Activated gamma-delta T cell treated with Interleukin-2 at 50 U/mL for 16 hours (primary cell): Measurements from ENCODE around the gene PCED1B.
"Not testable (repeated sequence)": the region's sequence is repeated elsewhere in the genome, so short reads cannot be mapped to it uniquely, and the experiment has no call there.

Source experiments
- DNase-seq: peaks from one replicate; pipeline ENCODE4 v3.0.0-alpha.2; 2020

PCED1B gene

GRCh38 chr12:47091009-47091408, 11.6 kb downstream of the PCED1B start:
- no peak for DNase-seq

- DNase-seq, result no peak
Observed at GRCh38 chr12:47094804-47095203, 15.4 kb downstream of the PCED1B start.

- DNase-seq, result no peak
Observed at GRCh38 chr12:47095446-47096236, 16.2 kb downstream of the PCED1B start.

DNA sequence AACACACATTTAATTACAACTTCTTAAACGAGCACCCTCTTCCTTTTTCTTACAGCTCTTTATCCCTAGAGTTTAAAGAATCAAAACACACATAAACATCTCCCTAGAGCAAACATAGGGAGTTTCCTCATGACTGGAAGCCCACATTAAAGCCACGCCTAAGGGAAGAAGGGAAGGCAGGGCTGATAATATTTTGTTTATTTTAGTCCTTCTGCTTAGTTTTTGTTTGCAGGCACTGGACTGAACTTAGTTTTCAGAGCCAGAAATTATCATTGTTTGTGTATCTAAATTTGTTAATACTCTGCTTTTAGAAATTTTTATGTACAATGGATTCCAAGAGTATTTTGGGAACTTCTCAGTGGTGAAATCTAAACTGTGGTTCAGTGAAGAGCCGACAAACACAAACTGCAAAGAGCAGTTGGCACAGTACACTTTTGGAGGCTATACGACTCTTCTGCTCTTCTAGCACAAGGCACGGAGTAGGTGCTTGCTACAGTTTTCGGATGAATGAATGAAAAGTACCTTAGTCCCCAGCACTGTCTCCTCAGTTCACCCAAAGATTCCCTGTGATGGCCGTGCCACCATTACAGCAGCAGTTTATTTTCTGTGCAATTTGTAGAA, 18.0 kb downstream of the PCED1B start:
- DNase-seq, result no peak

DNA sequence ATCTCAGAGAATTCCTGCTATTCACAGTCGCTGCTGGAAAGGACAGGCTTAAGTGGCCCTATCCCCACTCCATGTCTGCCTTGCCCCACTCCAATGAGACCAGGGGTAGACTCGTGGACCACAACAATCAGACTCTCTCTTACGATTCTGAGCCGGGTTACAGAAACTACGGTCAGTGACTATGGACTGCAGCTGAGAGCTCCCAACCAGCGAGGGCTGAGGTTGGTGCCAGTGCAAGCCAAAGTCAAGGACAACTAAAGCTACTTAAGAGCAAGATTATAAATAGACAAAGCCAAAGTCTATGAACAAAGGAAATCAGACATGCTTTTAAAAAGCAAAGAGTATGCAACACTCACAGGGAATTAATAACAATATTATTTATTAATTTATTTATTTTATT, 18.7 kb downstream of the PCED1B start:
- DNase-seq, result no peak

DNA sequence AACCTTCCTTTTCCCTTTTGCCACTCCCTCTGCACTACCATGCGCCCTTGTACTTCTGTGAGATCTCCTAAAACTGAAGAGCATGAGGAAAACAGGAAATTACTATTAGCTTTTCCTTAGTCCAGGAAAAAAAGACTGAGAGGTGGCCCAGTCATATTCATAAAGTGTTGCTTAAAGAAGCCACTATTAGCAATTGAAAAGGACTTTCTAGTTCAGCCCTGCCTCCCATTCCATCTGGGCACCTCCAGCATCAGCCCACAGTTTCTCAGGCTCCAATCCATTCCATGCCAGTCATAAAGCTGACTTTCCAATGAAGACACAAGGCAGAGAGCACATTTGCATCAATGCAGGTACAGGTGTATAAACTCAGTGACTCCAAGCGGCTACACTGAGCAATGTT, 20.2 kb downstream of the PCED1B start:
- no peak for DNase-seq

- DNase-seq, result no peak
Observed at GRCh38 chr12:47100160-47100559, 20.7 kb downstream of the PCED1B start.

- no peak for DNase-seq
Observed at GRCh38 chr12:47102406-47102805, 23.0 kb downstream of the PCED1B start.

GRCh38 chr12:47102845-47103651, 23.6 kb downstream of the PCED1B start:
- no peak for DNase-seq

GRCh38 chr12:47105914-47106674, 26.7 kb downstream of the PCED1B start:
- no peak for DNase-seq

GRCh38 chr12:47107446-47107845, 28.0 kb downstream of the PCED1B start:
- DNase-seq, result no peak

GRCh38 chr12:47107926-47108325, 28.5 kb downstream of the PCED1B start:
- DNase-seq, result no peak

DNA sequence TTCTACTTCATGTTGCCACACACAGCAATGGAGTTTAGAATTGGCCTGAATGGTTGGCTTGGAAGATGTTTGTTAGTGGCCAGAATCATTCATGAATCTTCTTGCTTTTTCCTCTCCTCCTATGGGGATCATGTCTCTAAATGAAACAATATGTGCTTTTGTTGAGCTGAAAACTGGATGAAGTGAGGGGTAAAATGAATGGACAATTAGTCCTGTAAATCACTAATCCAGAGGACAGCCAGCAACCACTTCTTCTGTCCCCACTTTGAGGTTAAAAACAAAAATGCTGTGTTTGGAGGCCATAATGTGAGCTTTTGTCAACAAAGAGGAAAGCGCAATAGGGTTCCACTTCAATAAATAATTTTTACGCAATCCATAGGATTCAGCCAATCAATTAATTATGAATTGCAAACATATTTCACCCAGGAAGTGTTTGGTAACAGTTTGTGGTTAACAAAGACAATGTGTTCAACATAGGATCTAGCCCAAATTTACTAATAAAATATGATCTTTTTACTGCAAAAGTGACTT, 30.7 kb downstream of the PCED1B start:
- no peak for DNase-seq

DNA sequence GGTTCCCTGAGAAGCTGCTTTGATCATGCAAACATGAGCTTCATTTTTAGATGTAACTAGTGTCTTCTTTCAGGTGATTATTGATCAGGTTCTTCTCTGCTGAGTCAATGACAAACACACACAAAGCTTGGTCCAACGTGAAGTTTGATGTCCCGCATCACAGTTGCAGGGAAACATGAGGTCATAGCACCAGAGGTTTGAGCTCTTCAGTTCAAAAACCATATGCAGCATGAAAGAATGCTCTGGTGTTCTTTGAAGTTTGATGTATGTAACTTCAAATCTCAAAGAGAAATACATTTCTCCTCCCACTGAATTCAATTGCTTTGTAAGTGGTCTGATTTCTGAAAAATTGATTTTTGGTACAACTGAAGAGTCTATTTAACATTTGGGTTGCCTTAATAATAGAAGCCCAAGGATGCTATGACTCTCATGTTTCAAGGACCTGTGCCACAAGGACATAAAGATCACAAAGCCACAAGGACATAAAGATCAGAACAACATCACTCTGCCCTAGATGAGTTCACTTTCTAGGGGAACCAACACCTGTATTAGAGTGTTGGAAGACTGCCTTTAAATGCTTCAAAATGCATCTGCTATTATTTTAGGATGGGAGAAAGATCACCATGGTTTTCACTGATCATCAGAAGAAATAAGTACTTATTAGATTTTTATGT, 31.4 kb downstream of the PCED1B start:
- DNase-seq, result no peak

GRCh38 chr12:47111392-47111778, 32.0 kb downstream of the PCED1B start:
- DNase-seq, result no peak

DNA sequence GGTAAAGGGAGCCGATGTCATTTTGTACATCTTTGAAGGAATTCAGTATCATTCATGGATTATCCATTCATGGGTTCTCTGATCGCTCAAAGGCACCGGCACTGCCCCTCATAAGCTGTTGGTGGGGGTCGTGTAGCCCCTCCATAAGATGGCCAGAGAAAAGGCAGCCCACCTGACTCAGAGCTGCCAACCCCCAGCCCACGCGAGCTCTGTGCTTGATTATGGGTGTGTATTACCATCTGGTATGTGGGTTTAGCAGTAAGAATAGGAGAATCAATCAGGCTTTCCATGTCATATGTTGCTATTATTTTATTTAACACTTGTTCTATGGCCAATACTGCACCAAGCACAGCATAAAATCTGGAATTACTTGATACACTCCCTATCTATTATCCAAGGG, 32.4 kb downstream of the PCED1B start:
- DNase-seq, result no peak

- DNase-seq, result no peak
Observed at GRCh38 chr12:47112679-47113078, 33.3 kb downstream of the PCED1B start.

DNA sequence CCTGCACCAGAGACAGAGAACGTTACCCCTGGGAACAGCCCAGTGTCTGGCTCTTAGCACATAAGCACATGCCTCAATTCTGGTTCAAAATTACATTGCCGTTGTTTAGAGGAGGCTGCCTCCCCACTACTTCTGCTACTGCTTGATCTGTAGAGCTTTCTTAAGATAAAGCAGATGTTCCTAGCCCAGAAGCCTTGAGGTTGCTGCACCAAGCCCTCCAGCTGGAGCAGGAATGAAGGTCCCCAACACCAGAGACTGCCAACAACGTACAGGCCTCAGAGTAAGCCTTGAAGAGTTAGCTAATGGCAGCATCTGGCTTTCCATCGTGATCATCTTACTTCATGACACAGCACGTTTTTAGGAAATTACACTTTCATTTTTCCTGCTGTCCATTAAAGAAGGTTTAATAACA, 35.1 kb downstream of the PCED1B start:
- DNase-seq, result no peak

- not testable (repeated sequence) for DNase-seq
Observed at GRCh38 chr12:47117305-47117704, 37.9 kb downstream of the PCED1B start.

GRCh38 chr12:47120736-47121135, 41.3 kb downstream of the PCED1B start:
- no peak for DNase-seq

- DNase-seq, result no peak
Observed at GRCh38 chr12:47121146-47121545, 41.7 kb downstream of the PCED1B start.

- no peak for DNase-seq
Observed at GRCh38 chr12:47122602-47123001, 43.2 kb downstream of the PCED1B start.
